Ovary (tissue), 9 donors: ENCODE results near the gene ATR. TPM values are rescaled to one million over a fixed set of nuclear protein-coding genes. Genes with fewer than 3 reads are reported as not detected.

Experiments
- DNase-seq, 5 donors: peaks; one replicate each; pipeline ENCODE4 v3.0.0-alpha.2; 2019 to 2020
- H3K27ac ChIP-seq, 2 donors: fragments of 200-600 bp; one replicate each; pipeline versions ENCODE4 v1.5.1 to v1.8.0; 2019 to 2022
- H3K27me3 ChIP-seq: fragments of 200-600 bp; one replicate; pipeline ENCODE4 v1.8.0; 2022
- H3K36me3 ChIP-seq: fragments of 200-600 bp; sonication (generic); one replicate; pipeline ENCODE4 v1.5.1; 2019
- H3K4me1 ChIP-seq: one replicate; pipeline ENCODE4 v1.8.1; 2013; ENCODE audit warnings: mild to moderate bottlenecking, moderate library complexity; ENCODE audit not compliant: insufficient read depth
- H3K4me3 ChIP-seq: fragments of 200-600 bp; sonication (generic); one replicate; pipeline ENCODE4 v1.5.1; 2017
- H3K9me3 ChIP-seq, 2 donors: fragments of 200-600 bp in 1 of 2; sonication (generic) in 1 of 2; one replicate each; pipeline versions ENCODE4 v1.5.1 to v1.8.1; 2013 to 2019; ENCODE audit warnings: mild to moderate bottlenecking in 1 of 2, moderate library complexity in 1 of 2
- CTCF ChIP-seq, 3 donors: fragments of 450-650 bp in 2 of 3; fragments of 200-600 bp in 1 of 3; IDR thresholded peaks; one replicate each; pipeline versions ENCODE4 v1.5.1 to v1.8.0; 2016 to 2022; ENCODE audit warnings: antibody characterized with exemption in 3 of 3, mild to moderate bottlenecking in 1 of 3
- EP300 ChIP-seq: sonication (generic); formaldehyde crosslinking; IDR thresholded peaks from one replicate; pipeline ENCODE4 v1.6.1; 2017; ENCODE audit warnings: antibody characterized with exemption
- POLR2A ChIP-seq: fragments of 450-650 bp; IDR thresholded peaks from one replicate; pipeline ENCODE4 v1.6.1; 2017; ENCODE audit warnings: antibody characterized with exemption, mild to moderate bottlenecking, moderate library complexity
- WGBS, 3 donors: extraction: QIAGEN DNeasy Blood & Tissue Kit in 1 of 3; methylation state at CpG; one replicate each; pipeline versions ENCODE4 v1.1.5 to v1.1.7; 2013 to 2017; 5-methylcytosine and 5-hydroxymethylcytosine counted together
- intact Hi-C, 4 donors: fragments of 100-400 bp; cut with DNase I; formaldehyde crosslinking; loops; one replicate each; pipeline versions ENCODE4 v1.11.0 to v1.15.1; 2022 to 2023
- polyA plus RNA-seq, 2 donors: library from polyadenylated mRNA; stranded (reverse); fragments of 200-250 nt in 1 of 2; fragments of 350-450 nt in 1 of 2; fragmentation: Illumina TruSeq in 1 of 2; extraction: RNeasy Lipid Tissue Mini Kit (QIAGEN cat#74804) in 1 of 2; gene quantifications; one replicate each; pipeline ENCODE4 v1.2.3, GENCODE V29; 2013 to 2014
- total RNA-seq, 7 donors: library from RNA; depleted of rRNA in 2 of 7; stranded (reverse); fragments of >200 nt in 2 of 7; fragmentation: NEBNext Ultra II Directional in 3 of 7; extraction: Animal tissue kit (Norgen Biotek cat#: 25700) in 3 of 7; gene quantifications; one replicate each; pipeline versions ENCODE4 v1.1.0 to v1.2.4, GENCODE V29; 2016 to 2023
- donor health status: DM: no; HTN: no; CAD: no; lungs with moderate emphysema.
- donor health status: DM: no; HTN: no; CAD: no.
- donor health status: Bipolar disorder and iron deficiency.
- donor health status: DM: yes; HTN: yes; CAD: no.
- donor health status: DM: no; HTN: no; CAD: no.
- donor health status: DM: yes; HTN: yes; CAD: no.

The ATR gene
- total and polyA plus RNA-seq, 9 donors, result 6.0 to 23.4 (median 17.3) TPM

- Histone ChIP-seq H3K36me3 (no peaks in the 10 kb centered on the region), H3K27me3 (no peaks in the 10 kb centered on the region), H3K4me3 (no peak overlapping the region), H3K4me1 (no peaks in the 10 kb centered on the region), H3K9me3 (no peaks in the 10 kb centered on the region), H3K27ac (no peak overlapping the region)
- TF ChIP-seq POLR2A, result no peak
- WGBS, 3 donors, result 67 to 80% (median 72%) methylated on average over 1 of the region's 1 CpG
- intact Hi-C loops, result no loop called here
- DNase-seq, result no peak
Observed at GRCh38 chr3:142497729-142498128, 80.8 kb downstream of the ATR start.

GRCh38 chr3:142495103-142495502 is 83.4 kb downstream of the ATR start:
- Histone ChIP-seq H3K36me3 (no peaks in the 10 kb centered on the region), H3K27ac (no peak overlapping the region), H3K9me3 (no peaks in the 10 kb centered on the region), H3K27me3 (no peaks in the 10 kb centered on the region), H3K4me1 (no peaks in the 10 kb centered on the region), H3K4me3 (no peak overlapping the region)
- DNase-seq, result no peak
- TF ChIP-seq EP300 (no peak), CTCF (IDR thresholded peaks at IDR 0.05) (no peak), POLR2A (no peak)
- 80 to 100% (median 98%) methylated on average over 3 of the region's 3 CpGs for WGBS, 3 donors
- intact Hi-C loops, result no loop called here

- H3K36me3 ChIP-seq, result no peaks in the 10 kb centered on the region
- no peak for TF ChIP-seq CTCF (IDR thresholded peaks at IDR 0.05)
- no peak for TF ChIP-seq POLR2A
- no peak for TF ChIP-seq EP300
- H3K27me3 ChIP-seq, result no peaks in the 10 kb centered on the region
- 95 to 98% (median 96%) methylated on average over 2 of the region's 2 CpGs for WGBS, 3 donors
- no peak overlapping the region for H3K27ac ChIP-seq
- no peak overlapping the region for H3K4me3 ChIP-seq
- no peak for DNase-seq
- no peaks in the 10 kb centered on the region for H3K9me3 ChIP-seq
- H3K4me1 ChIP-seq, result no peaks in the 10 kb centered on the region
- intact Hi-C loops, result no loop called here
Observed at GRCh38 chr3:142492184-142492583, 86.3 kb downstream of the ATR start.

- no peak overlapping the region for H3K27ac ChIP-seq
- no peaks in the 10 kb centered on the region for H3K27me3 ChIP-seq
- intact Hi-C loops, result no loop called here
- no peak for DNase-seq
- 93 to 98% (median 95%) methylated on average over 5 of the region's 5 CpGs for WGBS, 3 donors
- no peak overlapping the region for H3K4me3 ChIP-seq
- no peaks in the 10 kb centered on the region for H3K9me3 ChIP-seq
- no peaks in the 10 kb centered on the region for H3K36me3 ChIP-seq
- TF ChIP-seq CTCF (IDR thresholded peaks at IDR 0.05), result no peak
- no peak for TF ChIP-seq EP300
- no peak for TF ChIP-seq POLR2A
- H3K4me1 ChIP-seq, result no peaks in the 10 kb centered on the region
Observed at GRCh38 chr3:142489572-142490323, 88.8 kb downstream of the ATR start.

- Histone ChIP-seq H3K4me3 (no peak overlapping the region), H3K4me1 (no peaks in the 10 kb centered on the region), H3K27me3 (no peaks in the 10 kb centered on the region), H3K27ac (no peak overlapping the region), H3K9me3 (peaks cover 0 to 8% of the 10 kb centered on the region in 2 donors), H3K36me3 (no peaks in the 10 kb centered on the region)
- 97 to 98% (median 97%) methylated on average over 4 of the region's 4 CpGs for WGBS, 3 donors
- DNase-seq, result no peak
- TF ChIP-seq EP300 (no peak), CTCF (IDR thresholded peaks at IDR 0.05) (no peak), POLR2A (no peak)
- intact Hi-C loops, result no loop called here
Observed at GRCh38 chr3:142484912-142485435, 93.6 kb downstream of the ATR start.
